SK-N-SH treated with all-trans-retinoic acid at 6 μM for 48 hours (cell line): ENCODE measurements around the gene CCDC177.

Source experiments
- ATAC-seq: fragments of 200-7000 bp; cut with Tn5 transposase; 3 replicates; pipeline ENCODE4 v1.9.1; 2020; ENCODE audit warnings: mild to moderate bottlenecking, moderate library complexity
- ARNTL ChIP-seq: fragments of 450-650 bp; formaldehyde crosslinking; IDR thresholded peaks from 2 replicates; pipeline ENCODE4 v1.5.0; 2020; ENCODE audit warnings: low read depth, mild to moderate bottlenecking, moderate library complexity, borderline replicate concordance
- BACH2 ChIP-seq: fragments of 250-450 bp; sonication (Bioruptor Pico); IDR thresholded peaks from 2 replicates; pipeline ENCODE4 v1.9.0; 2021; ENCODE audit warnings: mild to moderate bottlenecking, borderline replicate concordance
- CREB5 ChIP-seq: fragments of 250-450 bp; sonication (Bioruptor Pico); IDR thresholded peaks from 2 replicates; pipeline ENCODE4 v1.5.1; 2020; ENCODE audit warnings: low read depth, mild to moderate bottlenecking, moderate library complexity
- CSDC2 ChIP-seq: fragments of 250-450 bp; sonication (Bioruptor Pico); IDR thresholded peaks from 2 replicates; pipeline ENCODE4 v1.5.0; 2020; ENCODE audit warnings: mild to moderate bottlenecking, moderate library complexity
- CSRNP3 ChIP-seq: fragments of 250-450 bp; sonication (Bioruptor Pico); IDR thresholded peaks from 2 replicates; pipeline ENCODE4 v1.5.1; 2021; ENCODE audit warnings: mild to moderate bottlenecking, moderate library complexity
- ESRRG ChIP-seq: fragments of 250-450 bp; sonication (Bioruptor Pico); IDR thresholded peaks from 2 replicates; pipeline ENCODE4 v1.6.1; 2021; ENCODE audit warnings: mild to moderate bottlenecking
- GLIS3 ChIP-seq: fragments of 250-450 bp; sonication (Bioruptor Pico); IDR thresholded peaks from 2 replicates; pipeline ENCODE4 v1.5.0; 2020; ENCODE audit warnings: mild to moderate bottlenecking, moderate library complexity
- ISL1 ChIP-seq: fragments of 250-450 bp; sonication (Bioruptor Pico); IDR thresholded peaks from 2 replicates; pipeline ENCODE4 v2.1.2; 2022; ENCODE audit warnings: mild to moderate bottlenecking, moderate library complexity
- OSR1 ChIP-seq: fragments of 250-450 bp; sonication (Bioruptor Pico); IDR thresholded peaks from 2 replicates; pipeline ENCODE4 v1.8.0; 2022; ENCODE audit warnings: moderate library complexity, mild to moderate bottlenecking, inconsistent platforms
- PPARA ChIP-seq: fragments of 250-450 bp; sonication (Bioruptor Pico); IDR thresholded peaks from 2 replicates; pipeline ENCODE4 v1.5.0; 2020; ENCODE audit warnings: mild to moderate bottlenecking, borderline replicate concordance
- RARB ChIP-seq: fragments of 250-450 bp; sonication (Bioruptor Pico); IDR thresholded peaks from 2 replicates; pipeline ENCODE4 v1.8.0; 2021; ENCODE audit warnings: mild to moderate bottlenecking, moderate library complexity
- SNAI2 ChIP-seq: fragments of 250-450 bp; sonication (Bioruptor Pico); IDR thresholded peaks from 2 replicates; pipeline ENCODE4 v1.5.0; 2020; ENCODE audit warnings: mild to moderate bottlenecking, moderate library complexity
- TCF4 ChIP-seq: fragments of 250-450 bp; sonication (Bioruptor Pico); IDR thresholded peaks from 2 replicates; pipeline ENCODE4 v1.8.0; 2021; ENCODE audit warnings: mild to moderate bottlenecking, moderate library complexity, borderline replicate concordance
- TOX ChIP-seq: fragments of 250-450 bp; sonication (Bioruptor Pico); IDR thresholded peaks from 2 replicates; pipeline ENCODE4 v1.8.0; 2021; ENCODE audit warnings: mild to moderate bottlenecking, moderate library complexity, borderline replicate concordance
- ZC3H10 ChIP-seq: fragments of 250-450 bp; sonication (Bioruptor Pico); IDR thresholded peaks from 2 replicates; pipeline ENCODE4 v1.5.1; 2021; ENCODE audit warnings: mild to moderate bottlenecking, moderate library complexity
- ZFP3 ChIP-seq: fragments of 250-450 bp; sonication (Bioruptor Pico); IDR thresholded peaks from 2 replicates; pipeline ENCODE4 v1.5.0; 2020; ENCODE audit warnings: mild to moderate bottlenecking, moderate library complexity
- ZFP30 ChIP-seq: fragments of 450-650 bp; formaldehyde crosslinking; IDR thresholded peaks from 2 replicates; pipeline ENCODE4 v1.5.0; 2022; ENCODE audit warnings: mild to moderate bottlenecking, moderate library complexity
- ZNF70 ChIP-seq: fragments of 450-650 bp; formaldehyde crosslinking; IDR thresholded peaks from 2 replicates; pipeline ENCODE4 v1.5.0; 2020; ENCODE audit warnings: mild to moderate bottlenecking, moderate library complexity
- ZNF8 ChIP-seq: fragments of 450-650 bp; formaldehyde crosslinking; IDR thresholded peaks from 2 replicates; pipeline ENCODE4 v1.5.0; 2020; ENCODE audit warnings: mild to moderate bottlenecking, moderate library complexity
- TF ChIP-seq, protein P1 (sequence below): fragments of 250-450 bp; sonication (Bioruptor Pico); IDR thresholded peaks from 2 replicates; pipeline ENCODE4 v1.5.0; 2020; ENCODE audit warnings: mild to moderate bottlenecking, moderate library complexity
- TF ChIP-seq, protein P2 (sequence below): fragments of 250-450 bp; sonication (Bioruptor Pico); IDR thresholded peaks from 2 replicates; pipeline ENCODE4 v1.8.0; 2020; ENCODE audit warnings: mild to moderate bottlenecking, moderate library complexity, borderline replicate concordance

Gene CCDC177

DNA sequence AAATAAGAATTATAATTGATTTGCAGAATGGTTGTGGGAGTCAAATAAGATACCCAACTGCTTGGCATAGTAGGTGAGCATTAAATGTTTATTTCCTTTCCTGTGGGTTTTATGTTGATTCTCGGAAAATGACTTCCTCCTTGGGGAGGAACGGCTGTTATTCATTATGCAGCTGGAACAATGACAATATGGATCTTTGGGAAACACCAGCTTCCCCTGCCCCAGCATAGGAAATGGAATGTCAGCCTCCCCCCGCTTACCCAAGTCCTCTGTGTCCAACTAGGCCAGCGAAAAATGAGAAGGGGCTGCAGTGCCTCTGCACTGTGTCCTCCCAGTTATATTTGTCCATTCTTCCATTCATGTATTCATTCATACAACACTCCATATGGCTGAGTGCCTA lies 11.7 kb upstream of the CCDC177 start:
- ATAC-seq, result no peak
- TF ChIP-seq TCF4 (CRISPR knock-in tag), result no peak
- no peak for TF ChIP-seq RARB (CRISPR knock-in tag)
- no peak for TF ChIP-seq ISL1 (CRISPR knock-in tag)
- TF ChIP-seq OSR1 (CRISPR knock-in tag), result no peak
- no peak for TF ChIP-seq CSDC2 (CRISPR knock-in tag)
- TF ChIP-seq, protein P1, sequence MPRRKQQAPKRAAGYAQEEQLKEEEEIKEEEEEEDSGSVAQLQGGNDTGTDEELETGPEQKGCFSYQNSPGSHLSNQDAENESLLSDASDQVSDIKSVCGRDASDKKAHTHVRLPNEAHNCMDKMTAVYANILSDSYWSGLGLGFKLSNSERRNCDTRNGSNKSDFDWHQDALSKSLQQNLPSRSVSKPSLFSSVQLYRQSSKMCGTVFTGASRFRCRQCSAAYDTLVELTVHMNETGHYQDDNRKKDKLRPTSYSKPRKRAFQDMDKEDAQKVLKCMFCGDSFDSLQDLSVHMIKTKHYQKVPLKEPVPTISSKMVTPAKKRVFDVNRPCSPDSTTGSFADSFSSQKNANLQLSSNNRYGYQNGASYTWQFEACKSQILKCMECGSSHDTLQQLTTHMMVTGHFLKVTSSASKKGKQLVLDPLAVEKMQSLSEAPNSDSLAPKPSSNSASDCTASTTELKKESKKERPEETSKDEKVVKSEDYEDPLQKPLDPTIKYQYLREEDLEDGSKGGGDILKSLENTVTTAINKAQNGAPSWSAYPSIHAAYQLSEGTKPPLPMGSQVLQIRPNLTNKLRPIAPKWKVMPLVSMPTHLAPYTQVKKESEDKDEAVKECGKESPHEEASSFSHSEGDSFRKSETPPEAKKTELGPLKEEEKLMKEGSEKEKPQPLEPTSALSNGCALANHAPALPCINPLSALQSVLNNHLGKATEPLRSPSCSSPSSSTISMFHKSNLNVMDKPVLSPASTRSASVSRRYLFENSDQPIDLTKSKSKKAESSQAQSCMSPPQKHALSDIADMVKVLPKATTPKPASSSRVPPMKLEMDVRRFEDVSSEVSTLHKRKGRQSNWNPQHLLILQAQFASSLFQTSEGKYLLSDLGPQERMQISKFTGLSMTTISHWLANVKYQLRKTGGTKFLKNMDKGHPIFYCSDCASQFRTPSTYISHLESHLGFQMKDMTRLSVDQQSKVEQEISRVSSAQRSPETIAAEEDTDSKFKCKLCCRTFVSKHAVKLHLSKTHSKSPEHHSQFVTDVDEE (CRISPR knock-in tag), result no peak
- no peak for TF ChIP-seq CREB5
- TF ChIP-seq TOX (CRISPR knock-in tag), result no peak
- TF ChIP-seq CSRNP3, result no peak
- no peak for TF ChIP-seq ZC3H10 (CRISPR knock-in tag)

- TF ChIP-seq ARNTL (CRISPR knock-in tag) (no peak), ZNF70 (CRISPR knock-in tag) (no peak), ISL1 (CRISPR knock-in tag) (no peak), OSR1 (CRISPR knock-in tag) (no peak), TCF4 (CRISPR knock-in tag) (no peak), BACH2 (CRISPR knock-in tag) (no peak), SNAI2 (CRISPR knock-in tag) (no peak), CSDC2 (CRISPR knock-in tag) (no peak), CSRNP3 (no peak), PPARA (CRISPR knock-in tag) (no peak), ZC3H10 (CRISPR knock-in tag) (no peak), ZNF8 (CRISPR knock-in tag) (no peak), GLIS3 (CRISPR knock-in tag) (no peak), ZFP30 (no peak), ESRRG (CRISPR knock-in tag) (no peak)
- TF ChIP-seq, protein P2, sequence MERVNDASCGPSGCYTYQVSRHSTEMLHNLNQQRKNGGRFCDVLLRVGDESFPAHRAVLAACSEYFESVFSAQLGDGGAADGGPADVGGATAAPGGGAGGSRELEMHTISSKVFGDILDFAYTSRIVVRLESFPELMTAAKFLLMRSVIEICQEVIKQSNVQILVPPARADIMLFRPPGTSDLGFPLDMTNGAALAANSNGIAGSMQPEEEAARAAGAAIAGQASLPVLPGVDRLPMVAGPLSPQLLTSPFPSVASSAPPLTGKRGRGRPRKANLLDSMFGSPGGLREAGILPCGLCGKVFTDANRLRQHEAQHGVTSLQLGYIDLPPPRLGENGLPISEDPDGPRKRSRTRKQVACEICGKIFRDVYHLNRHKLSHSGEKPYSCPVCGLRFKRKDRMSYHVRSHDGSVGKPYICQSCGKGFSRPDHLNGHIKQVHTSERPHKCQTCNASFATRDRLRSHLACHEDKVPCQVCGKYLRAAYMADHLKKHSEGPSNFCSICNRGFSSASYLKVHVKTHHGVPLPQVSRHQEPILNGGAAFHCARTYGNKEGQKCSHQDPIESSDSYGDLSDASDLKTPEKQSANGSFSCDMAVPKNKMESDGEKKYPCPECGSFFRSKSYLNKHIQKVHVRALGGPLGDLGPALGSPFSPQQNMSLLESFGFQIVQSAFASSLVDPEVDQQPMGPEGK (CRISPR knock-in tag), result no peak
- no peak for ATAC-seq
Measured at GRCh38 chr14:69584389-69584788, 9.7 kb upstream of the CCDC177 start.

DNA sequence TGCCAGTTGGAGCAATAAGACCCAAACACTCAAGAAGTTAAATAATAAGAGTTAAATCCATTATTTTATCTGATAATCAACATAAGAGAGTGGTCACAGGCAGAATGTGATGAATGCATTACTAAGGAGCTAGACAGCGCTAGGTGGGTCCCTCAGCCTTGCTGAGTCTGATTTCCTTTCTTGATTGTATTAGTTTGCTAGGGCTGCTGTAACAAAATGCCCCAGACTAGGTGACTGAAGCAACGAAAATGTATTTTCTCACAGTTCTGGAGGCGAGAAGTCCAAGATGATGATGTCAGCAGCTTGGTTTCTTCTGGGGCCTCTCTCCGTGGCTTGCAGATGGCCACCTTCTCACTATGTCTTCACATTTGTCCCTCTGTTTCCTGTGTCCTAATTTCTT lies 8.2 kb upstream of the CCDC177 start:
- TF ChIP-seq TOX (CRISPR knock-in tag) (no peak), TCF4 (CRISPR knock-in tag) (no peak), ZNF8 (CRISPR knock-in tag) (no peak), SNAI2 (CRISPR knock-in tag) (no peak), CSDC2 (CRISPR knock-in tag) (no peak), ZNF70 (CRISPR knock-in tag) (no peak), ZC3H10 (CRISPR knock-in tag) (no peak), GLIS3 (CRISPR knock-in tag) (no peak), ESRRG (CRISPR knock-in tag) (no peak), BACH2 (CRISPR knock-in tag) (no peak), OSR1 (CRISPR knock-in tag) (no peak), CREB5 (no peak), ZFP3 (CRISPR knock-in tag) (no peak)
- TF ChIP-seq, protein P1 (CRISPR knock-in tag), result no peak
- ATAC-seq, result no peak
